ENCODE data around the gene UNC93A.

UNC93A gene

GRCh38 chr6:167329014-167329413 is 37.9 kb downstream of the UNC93A start:
- H3K9ac ChIP-seq (ENCODE audit: low read length in 2 of 2): no peak overlapping the region
- H3K36me3 ChIP-seq (ENCODE audit: control insufficient read depth in 2 of 2, insufficient read depth in 2 of 2, low read length in 2 of 2): no peaks in the 10 kb centered on the region
- no peak overlapping the region for H3K27ac ChIP-seq (ENCODE audit: low read length)
- no peaks in the 10 kb centered on the region for H3K4me1 ChIP-seq (ENCODE audit: control insufficient read depth, insufficient read depth, low read length)
- no peaks in the 10 kb centered on the region for H3K27me3 ChIP-seq (ENCODE audit: control insufficient read depth in 1 of 2, insufficient read depth in 2 of 2, low read length in 2 of 2)
- no peak overlapping the region for H3K4me3 ChIP-seq (ENCODE audit: low read length in 2 of 2)
- no peaks in the 10 kb centered on the region for H3K9me3 ChIP-seq (ENCODE audit: control insufficient read depth in 2 of 2, low read length in 2 of 2)

DNA sequence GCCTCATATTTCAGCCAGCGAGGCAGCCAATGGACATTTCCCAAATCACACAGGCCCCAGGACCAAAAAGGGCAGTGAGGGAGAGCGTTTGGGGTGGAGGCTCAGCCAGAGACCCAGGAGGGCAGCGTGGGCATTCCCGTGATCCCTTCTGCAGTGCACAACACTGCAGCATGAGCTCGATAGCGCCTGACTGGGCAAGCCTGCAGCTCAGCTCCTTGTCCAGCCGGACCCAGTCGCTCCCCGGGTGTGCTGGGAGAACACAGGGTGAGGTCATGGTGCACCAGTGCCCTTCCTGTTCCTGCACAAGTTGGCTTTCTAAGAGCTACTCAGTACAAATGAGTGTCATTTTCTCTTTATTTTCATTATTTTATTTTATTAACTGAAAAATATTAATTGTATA is 39.6 kb downstream of the UNC93A start:
- H3K36me3 ChIP-seq (ENCODE audit: control insufficient read depth in 2 of 2, insufficient read depth in 2 of 2, low read length in 2 of 2): no peaks in the 10 kb centered on the region
- H3K27ac ChIP-seq (ENCODE audit: low read length): no peak overlapping the region
- H3K4me3 ChIP-seq (ENCODE audit: low read length in 2 of 2): no peak overlapping the region
- H3K27me3 ChIP-seq (ENCODE audit: control insufficient read depth in 1 of 2, insufficient read depth in 2 of 2, low read length in 2 of 2): no peaks in the 10 kb centered on the region
- no peaks in the 10 kb centered on the region for H3K4me1 ChIP-seq (ENCODE audit: control insufficient read depth, insufficient read depth, low read length)
- no peak overlapping the region for H3K9ac ChIP-seq (ENCODE audit: low read length in 2 of 2)
- no peaks in the 10 kb centered on the region for H3K9me3 ChIP-seq (ENCODE audit: control insufficient read depth in 2 of 2, low read length in 2 of 2)

DNA sequence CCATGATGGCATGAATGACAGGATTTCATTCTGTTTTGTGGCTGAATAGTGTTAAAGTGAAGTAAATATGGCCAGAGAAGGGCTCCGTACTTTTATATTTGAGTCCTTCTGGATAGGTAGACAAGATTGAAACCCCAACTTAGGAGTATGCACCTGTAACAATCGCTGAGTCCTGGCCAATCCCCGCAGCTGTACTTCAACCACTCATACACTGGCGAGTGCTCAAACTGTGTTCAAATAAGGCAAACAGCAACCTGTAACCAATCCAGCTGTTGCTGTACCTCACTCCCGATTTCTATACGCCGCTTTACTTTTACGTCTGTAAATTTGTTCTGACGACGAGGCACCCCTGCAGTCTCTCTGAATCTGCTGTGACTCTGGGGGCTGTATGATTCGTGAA is 40.5 kb downstream of the UNC93A start:
- no peaks in the 10 kb centered on the region for H3K27me3 ChIP-seq (ENCODE audit: control insufficient read depth in 1 of 2, insufficient read depth in 2 of 2, low read length in 2 of 2)
- no peaks in the 10 kb centered on the region for H3K9me3 ChIP-seq (ENCODE audit: control insufficient read depth in 2 of 2, low read length in 2 of 2)
- H3K4me1 ChIP-seq (ENCODE audit: control insufficient read depth, insufficient read depth, low read length): no peaks in the 10 kb centered on the region
- no peak overlapping the region for H3K27ac ChIP-seq (ENCODE audit: low read length)
- no peak overlapping the region for H3K9ac ChIP-seq (ENCODE audit: low read length in 2 of 2)
- no peak overlapping the region for H3K4me3 ChIP-seq (ENCODE audit: low read length in 2 of 2)
- no peaks in the 10 kb centered on the region for H3K36me3 ChIP-seq (ENCODE audit: control insufficient read depth in 2 of 2, insufficient read depth in 2 of 2, low read length in 2 of 2)

- Histone ChIP-seq H3K4me3 (ENCODE audit: low read length in 2 of 2) (no peak overlapping the region), H3K36me3 (ENCODE audit: control insufficient read depth in 2 of 2, insufficient read depth in 2 of 2, low read length in 2 of 2) (no peaks in the 10 kb centered on the region), H3K4me1 (ENCODE audit: control insufficient read depth, insufficient read depth, low read length) (no peaks in the 10 kb centered on the region), H3K27ac (ENCODE audit: low read length) (no peak overlapping the region), H3K9me3 (ENCODE audit: control insufficient read depth in 2 of 2, low read length in 2 of 2) (no peaks in the 10 kb centered on the region), H3K27me3 (ENCODE audit: control insufficient read depth in 1 of 2, insufficient read depth in 2 of 2, low read length in 2 of 2) (no peaks in the 10 kb centered on the region), H3K9ac (ENCODE audit: low read length in 2 of 2) (no peak overlapping the region)
These were observed 45.9 kb downstream of the UNC93A start for GRCh38 chr6:167336844-167337630.

- Histone ChIP-seq H3K27ac (ENCODE audit: low read length) (no peak overlapping the region), H3K36me3 (ENCODE audit: control insufficient read depth in 2 of 2, insufficient read depth in 2 of 2, low read length in 2 of 2) (no peaks in the 10 kb centered on the region), H3K4me1 (ENCODE audit: control insufficient read depth, insufficient read depth, low read length) (no peaks in the 10 kb centered on the region), H3K27me3 (ENCODE audit: control insufficient read depth in 1 of 2, insufficient read depth in 2 of 2, low read length in 2 of 2) (no peaks in the 10 kb centered on the region), H3K4me3 (ENCODE audit: low read length in 2 of 2) (no peak overlapping the region), H3K9ac (ENCODE audit: low read length in 2 of 2) (no peak overlapping the region), H3K9me3 (ENCODE audit: control insufficient read depth in 2 of 2, low read length in 2 of 2) (no peaks in the 10 kb centered on the region)
These were observed 46.7 kb downstream of the UNC93A start for GRCh38 chr6:167337675-167338449.

DNA sequence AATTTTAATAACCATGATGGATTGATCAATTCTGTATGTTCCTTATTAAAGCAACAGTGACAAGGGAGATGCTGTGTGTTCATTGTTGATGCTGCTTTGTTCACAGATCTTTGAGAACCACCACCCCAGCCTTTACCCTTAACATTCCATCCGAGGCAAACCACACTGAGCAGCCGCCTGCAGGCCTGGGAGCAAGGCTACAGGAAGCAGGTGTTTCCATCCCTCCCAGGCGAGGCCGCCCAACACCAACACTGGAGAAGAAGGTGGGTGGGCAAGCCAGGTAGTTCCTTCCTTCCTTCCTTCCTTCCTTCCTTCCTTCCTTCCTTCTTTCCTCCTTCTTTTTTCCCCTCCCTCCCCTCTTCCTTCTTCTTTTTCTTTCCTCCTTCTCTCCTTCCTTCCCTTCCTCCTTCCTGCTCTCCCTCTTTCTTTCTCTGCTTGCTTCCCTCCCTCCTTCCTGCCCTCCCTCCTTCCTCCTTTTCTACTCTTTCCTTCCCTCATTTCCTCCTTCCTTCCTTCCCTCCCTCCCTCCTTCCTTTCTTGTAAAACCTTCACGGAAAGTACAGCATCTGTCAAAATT is 47.5 kb downstream of the UNC93A start:
- no peaks in the 10 kb centered on the region for H3K4me1 ChIP-seq (ENCODE audit: control insufficient read depth, insufficient read depth, low read length)
- H3K27ac ChIP-seq (ENCODE audit: low read length): no peak overlapping the region
- H3K4me3 ChIP-seq (ENCODE audit: low read length in 2 of 2): no peak overlapping the region
- no peaks in the 10 kb centered on the region for H3K27me3 ChIP-seq (ENCODE audit: control insufficient read depth in 1 of 2, insufficient read depth in 2 of 2, low read length in 2 of 2)
- no peaks in the 10 kb centered on the region for H3K36me3 ChIP-seq (ENCODE audit: control insufficient read depth in 2 of 2, insufficient read depth in 2 of 2, low read length in 2 of 2)
- H3K9me3 ChIP-seq (ENCODE audit: control insufficient read depth in 2 of 2, low read length in 2 of 2): no peaks in the 10 kb centered on the region
- no peak overlapping the region for H3K9ac ChIP-seq (ENCODE audit: low read length in 2 of 2)

GRCh38 chr6:167341038-167341583 is 50.0 kb downstream of the UNC93A start:
- H3K4me3 ChIP-seq (ENCODE audit: low read length in 2 of 2): no peak overlapping the region
- H3K4me1 ChIP-seq (ENCODE audit: control insufficient read depth, insufficient read depth, low read length): no peaks in the 10 kb centered on the region
- H3K9me3 ChIP-seq (ENCODE audit: control insufficient read depth in 2 of 2, low read length in 2 of 2): no peaks in the 10 kb centered on the region
- H3K27me3 ChIP-seq (ENCODE audit: control insufficient read depth in 1 of 2, insufficient read depth in 2 of 2, low read length in 2 of 2): no peaks in the 10 kb centered on the region
- no peaks in the 10 kb centered on the region for H3K36me3 ChIP-seq (ENCODE audit: control insufficient read depth in 2 of 2, insufficient read depth in 2 of 2, low read length in 2 of 2)
- no peak overlapping the region for H3K27ac ChIP-seq (ENCODE audit: low read length)
- H3K9ac ChIP-seq (ENCODE audit: low read length in 2 of 2): no peak overlapping the region

- H3K9ac ChIP-seq (ENCODE audit: low read length in 2 of 2): no peak overlapping the region
- H3K27me3 ChIP-seq (ENCODE audit: control insufficient read depth in 1 of 2, insufficient read depth in 2 of 2, low read length in 2 of 2): no peaks in the 10 kb centered on the region
- H3K4me1 ChIP-seq (ENCODE audit: control insufficient read depth, insufficient read depth, low read length): no peaks in the 10 kb centered on the region
- no peaks in the 10 kb centered on the region for H3K9me3 ChIP-seq (ENCODE audit: control insufficient read depth in 2 of 2, low read length in 2 of 2)
- H3K36me3 ChIP-seq (ENCODE audit: control insufficient read depth in 2 of 2, insufficient read depth in 2 of 2, low read length in 2 of 2): no peaks in the 10 kb centered on the region
- no peak overlapping the region for H3K27ac ChIP-seq (ENCODE audit: low read length)
- H3K4me3 ChIP-seq (ENCODE audit: low read length in 2 of 2): no peak overlapping the region
These were observed 50.8 kb downstream of the UNC93A start for GRCh38 chr6:167341665-167342655.

- Histone ChIP-seq H3K36me3 (ENCODE audit: control insufficient read depth in 2 of 2, insufficient read depth in 2 of 2, low read length in 2 of 2) (no peaks in the 10 kb centered on the region), H3K9me3 (ENCODE audit: control insufficient read depth in 2 of 2, low read length in 2 of 2) (no peaks in the 10 kb centered on the region), H3K27me3 (ENCODE audit: control insufficient read depth in 1 of 2, insufficient read depth in 2 of 2, low read length in 2 of 2) (no peaks in the 10 kb centered on the region), H3K4me1 (ENCODE audit: control insufficient read depth, insufficient read depth, low read length) (no peaks in the 10 kb centered on the region), H3K9ac (ENCODE audit: low read length in 2 of 2) (no peak overlapping the region), H3K4me3 (ENCODE audit: low read length in 2 of 2) (no peak overlapping the region), H3K27ac (ENCODE audit: low read length) (no peak overlapping the region)
These were observed 51.9 kb downstream of the UNC93A start for GRCh38 chr6:167342879-167343610.

Measured in stomach smooth muscle (tissue), 2 donors.